ENCODE measurements around the gene XRCC3.

- TF ChIP-seq CTCF (conservative IDR thresholded peaks at IDR 0.05) (no peak), ZFX (IDR thresholded peaks at IDR 0.05) (no peak)
Observed at GRCh38 chr14:103693515-103693914, 21.7 kb downstream of the XRCC3 start.
